ENCODE data around the gene RNF215. TPM values are rescaled to one million over a fixed set of nuclear protein-coding genes. Genes with fewer than 3 reads are reported as not detected.

Gene RNF215
- total RNA-seq, 8 experiments from 2014 or later: 9.5 to 22.9 (median 17.3) TPM

DNA sequence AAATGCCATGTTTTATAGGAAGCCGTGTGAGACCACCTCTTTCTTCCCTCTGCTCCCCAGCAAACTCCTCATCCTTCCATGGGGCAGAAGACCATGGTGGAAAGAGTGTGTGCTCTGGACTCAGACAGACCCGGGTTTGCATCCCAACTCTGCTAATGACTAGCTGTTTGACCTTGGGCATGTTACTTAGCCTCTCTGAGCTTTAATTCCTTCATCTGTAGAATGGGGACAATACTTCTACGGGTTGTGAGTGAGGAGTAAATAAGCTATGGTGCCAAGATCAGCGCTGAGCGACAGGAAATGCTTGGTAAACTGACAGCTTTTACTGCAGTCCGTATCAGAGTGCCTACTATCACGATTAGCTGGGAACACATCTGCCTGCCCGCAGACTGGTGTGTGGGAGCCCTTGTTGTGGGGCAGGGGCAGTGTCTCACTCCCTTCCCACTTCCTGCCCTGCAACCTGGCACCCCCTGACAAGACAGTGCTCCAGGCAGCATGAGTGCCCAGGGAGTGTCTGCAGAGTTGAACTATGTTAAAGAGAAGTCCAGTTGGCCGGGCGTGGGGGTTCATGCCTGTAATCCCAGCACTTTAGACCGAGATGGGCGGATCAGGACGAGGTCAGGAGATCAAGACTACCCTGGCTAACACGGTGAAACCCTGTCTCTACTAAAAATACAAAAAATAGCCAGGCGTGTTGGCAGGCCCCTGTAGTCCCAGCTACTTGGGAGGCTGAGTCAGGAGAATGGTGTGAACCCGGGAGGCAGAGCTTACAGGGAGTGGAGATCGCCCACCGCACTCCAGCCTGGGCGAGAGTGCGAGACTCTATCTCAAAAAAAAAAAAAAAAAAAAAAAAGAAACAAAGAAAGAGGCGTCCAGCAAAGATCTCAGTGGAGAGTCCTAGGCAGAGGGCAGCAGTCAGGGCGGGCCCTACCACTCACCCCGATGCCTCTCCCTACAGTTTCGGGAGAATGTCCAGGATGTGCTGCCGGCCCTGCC is 11.8 kb upstream of the RNF215 start:
- Histone ChIP-seq H3K4me1 (replicated peaks in 1 of 2) (peaks cover 7 to 8% of the 10 kb centered on the region in 2 donors), H3K27ac (no peak overlapping the region), H3K4me3 (no peak overlapping the region)
- peak in 2 of 8 experiments; percentile 11 to 12 for ATAC-seq (replicated peaks in 6 of 8)
- WGBS, 10 experiments: 3 to 81% (median 54%) methylated on average over 1 to 17 of the region's 25 CpGs; no CpG with 5 or more reads in 1 of the 10 experiments
- in situ Hi-C loops (cut with MboI; ENCODE audit: low pct_unique_long_range_greater_than_20kb in 2 of 9, low sequenced_read_pairs in 9 of 9, unreplicated experiment in 9 of 9): loop anchor here in 4 of 9 experiments (25.0 kb wide), 1 partner anchor 287 kb away; no protein-coding TSS in a partner anchor

- Histone ChIP-seq H3K4me3 (peak overlapping the region; percentile 39 to 64 (median 47)), H3K27ac (no peak overlapping the region), H3K4me1 (replicated peaks in 1 of 2) (peaks cover 9% of the 10 kb centered on the region in 2 donors)
- 0 to 100% (median 33%) methylated on average over 1 to 3 of the region's 11 CpGs; no CpG with 5 or more reads in 3 of the 10 experiments for WGBS, 10 experiments
- in situ Hi-C loops (cut with MboI; ENCODE audit: low pct_unique_long_range_greater_than_20kb in 2 of 9, low sequenced_read_pairs in 9 of 9, unreplicated experiment in 9 of 9): loop anchor here in 4 of 9 experiments (25.0 kb wide), 1 partner anchor 286 kb away; no protein-coding TSS in a partner anchor
- ATAC-seq (replicated peaks in 6 of 8): peak in 3 of 8 experiments; percentile 1 to 4 (median 3)
Measured at GRCh38 chr22:30397656-30398635, 10.7 kb upstream of the RNF215 start.

DNA sequence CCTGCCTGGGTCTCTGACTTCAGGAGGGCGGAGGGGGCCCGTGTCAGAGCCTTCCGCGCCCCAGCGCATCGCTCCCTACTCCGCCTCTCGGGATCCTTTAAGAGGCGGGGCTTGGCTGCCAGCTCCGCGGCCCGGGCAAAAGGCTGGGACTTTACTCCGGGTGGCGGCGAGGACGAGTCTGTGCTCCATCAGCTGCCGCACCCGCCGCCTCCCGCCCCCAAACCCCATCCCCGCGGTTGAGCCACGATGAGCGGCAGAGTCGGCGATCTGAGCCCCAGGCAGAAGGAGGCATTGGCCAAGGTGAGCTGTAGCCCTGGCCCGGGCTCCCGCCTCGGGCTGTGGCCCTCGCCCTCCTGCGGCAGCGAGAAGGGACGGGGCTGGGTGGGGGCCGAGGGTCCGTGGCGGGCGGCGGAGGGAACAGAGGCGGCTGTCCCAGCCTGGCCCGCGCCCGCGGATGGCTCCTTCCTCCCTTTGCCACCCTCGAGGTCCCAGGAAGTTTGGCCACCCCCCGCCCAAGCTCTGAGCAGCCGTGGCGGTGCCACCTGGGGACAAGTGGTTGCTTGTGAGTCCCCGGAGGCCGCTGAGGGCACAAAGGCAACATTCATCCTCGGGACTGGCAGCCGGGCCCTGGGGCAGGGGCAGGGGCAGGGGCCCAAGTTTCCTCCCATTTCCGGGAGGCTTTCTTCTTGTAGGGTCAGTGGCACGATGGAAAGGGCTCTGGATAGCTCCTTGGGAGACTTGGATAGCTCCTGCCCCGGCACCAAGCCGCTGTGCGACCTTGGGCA is 9.9 kb upstream of the RNF215 start, which contains the start of gene SEC14L2:
Gene SEC14L2 (plus strand): TSS at position 148 of the 785 bp plus-strand sequence. CDS start 99 bp downstream, at position 247.
- Histone ChIP-seq H3K4me3 (peak within 1 kb of the TSS; percentile 39 to 64 (median 47)), H3K27ac (no peak within 1 kb of the TSS), H3K4me1 (replicated peaks in 1 of 2) (peaks cover 11 to 14% of the 10 kb centered on the region in 2 donors)
- peak; percentile 70 to 87 (median 84) for ATAC-seq (replicated peaks in 6 of 8)
- in situ Hi-C loops (cut with MboI; ENCODE audit: low pct_unique_long_range_greater_than_20kb in 2 of 9, low sequenced_read_pairs in 9 of 9, unreplicated experiment in 9 of 9): loop anchor here in 4 of 9 experiments (25.0 kb wide), 1 partner anchor 285 kb away; no protein-coding TSS in a partner anchor
- 0 to 8% (median 0%) methylated on average over 1 to 8 of the region's 56 CpGs; no CpG with 5 or more reads in 7 of the 10 experiments for WGBS, 10 experiments

- ATAC-seq (replicated peaks in 6 of 8): no peak
- Histone ChIP-seq H3K4me3 (no peak overlapping the region), H3K27ac (no peak overlapping the region), H3K4me1 (replicated peaks in 1 of 2) (peaks cover 11 to 19% of the 10 kb centered on the region in 2 donors)
- in situ Hi-C loops (cut with MboI; ENCODE audit: low pct_unique_long_range_greater_than_20kb in 2 of 9, low sequenced_read_pairs in 9 of 9, unreplicated experiment in 9 of 9): loop anchor here in 4 of 9 experiments (25.0 kb wide), 1 partner anchor 282 kb away; no protein-coding TSS in a partner anchor
- WGBS, 10 experiments: 50 to 100% (median 83%) methylated on average over 1 to 3 of the region's 3 CpGs; no CpG with 5 or more reads in 3 of the 10 experiments
Measured at GRCh38 chr22:30393885-30394284, 6.7 kb upstream of the RNF215 start.

DNA sequence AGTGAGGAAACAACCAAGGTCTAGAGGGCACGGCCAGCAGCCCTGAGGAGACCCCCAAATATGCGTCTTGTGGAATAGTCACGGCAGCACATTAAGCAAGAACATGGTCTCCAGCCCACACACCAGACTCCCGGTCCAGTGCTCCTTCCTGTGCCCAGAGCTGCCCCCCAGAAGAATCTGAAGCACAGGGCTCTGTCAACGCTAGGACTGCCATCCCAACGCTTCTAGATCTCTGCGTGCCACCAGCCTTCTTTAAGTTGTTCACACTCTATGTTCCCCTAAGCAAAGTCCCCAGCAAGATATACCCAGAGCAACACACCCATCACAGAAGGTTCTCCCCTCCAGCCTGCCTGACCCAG is 6.1 kb upstream of the RNF215 start:
- 0 to 100% (median 80%) methylated on average over 1 to 4 of the region's 7 CpGs; no CpG with 5 or more reads in 3 of the 10 experiments for WGBS, 10 experiments
- no peak overlapping the region for H3K27ac ChIP-seq
- peaks cover 11 to 19% of the 10 kb centered on the region in 2 donors for H3K4me1 ChIP-seq (replicated peaks in 1 of 2)
- no peak overlapping the region for H3K4me3 ChIP-seq
- ATAC-seq (replicated peaks in 6 of 8): no peak
- in situ Hi-C loops (cut with MboI; ENCODE audit: low pct_unique_long_range_greater_than_20kb in 2 of 9, low sequenced_read_pairs in 9 of 9, unreplicated experiment in 9 of 9): loop anchor here in 4 of 9 experiments (25.0 kb wide), 1 partner anchor 281 kb away; no protein-coding TSS in a partner anchor

DNA sequence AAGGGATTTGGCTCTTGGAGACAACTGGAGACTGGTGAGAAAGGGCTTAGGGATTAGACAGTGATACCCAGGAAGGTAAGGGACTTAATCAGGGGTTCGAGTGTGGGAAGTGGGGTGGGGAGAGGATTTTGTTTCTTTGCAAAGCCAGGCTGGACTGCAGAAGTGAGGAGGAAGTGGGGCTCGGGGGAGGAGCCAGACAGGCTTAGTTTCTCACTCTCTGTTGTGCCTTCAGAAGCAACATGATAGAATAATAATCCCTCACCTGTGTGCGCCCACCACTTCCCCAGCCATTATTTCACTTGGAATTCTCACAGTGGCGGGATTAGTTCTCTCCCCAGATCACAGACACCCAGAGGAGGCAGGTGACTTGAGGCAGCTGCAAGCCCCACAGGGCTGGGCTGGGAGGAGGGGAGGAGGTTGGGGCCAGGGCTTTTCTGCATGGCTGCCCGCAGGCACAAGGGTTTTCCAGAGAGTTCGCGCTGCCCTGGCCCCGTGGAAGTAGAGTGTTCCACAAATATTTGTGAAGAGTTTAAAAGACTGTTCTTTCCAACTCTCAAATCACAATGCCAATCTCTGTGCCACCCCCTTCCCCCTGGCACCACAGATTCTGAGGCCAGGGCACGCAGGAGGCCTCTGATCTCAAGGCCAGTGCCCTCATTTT is 5.6 kb upstream of the RNF215 start:
- no peak overlapping the region for H3K4me3 ChIP-seq
- H3K27ac ChIP-seq: no peak overlapping the region
- peaks cover 9 to 14% of the 10 kb centered on the region in 2 donors for H3K4me1 ChIP-seq (replicated peaks in 1 of 2)
- 20 to 68% (median 40%) methylated on average over 1 to 3 of the region's 9 CpGs; no CpG with 5 or more reads in 7 of the 10 experiments for WGBS, 10 experiments
- in situ Hi-C loops (cut with MboI; ENCODE audit: low pct_unique_long_range_greater_than_20kb in 2 of 9, low sequenced_read_pairs in 9 of 9, unreplicated experiment in 9 of 9): loop anchor here in 4 of 9 experiments (25.0 kb wide), 1 partner anchor 280 kb away; no protein-coding TSS in a partner anchor
- ATAC-seq (replicated peaks in 6 of 8): peak in 2 of 8 experiments; percentile 32 to 38

DNA sequence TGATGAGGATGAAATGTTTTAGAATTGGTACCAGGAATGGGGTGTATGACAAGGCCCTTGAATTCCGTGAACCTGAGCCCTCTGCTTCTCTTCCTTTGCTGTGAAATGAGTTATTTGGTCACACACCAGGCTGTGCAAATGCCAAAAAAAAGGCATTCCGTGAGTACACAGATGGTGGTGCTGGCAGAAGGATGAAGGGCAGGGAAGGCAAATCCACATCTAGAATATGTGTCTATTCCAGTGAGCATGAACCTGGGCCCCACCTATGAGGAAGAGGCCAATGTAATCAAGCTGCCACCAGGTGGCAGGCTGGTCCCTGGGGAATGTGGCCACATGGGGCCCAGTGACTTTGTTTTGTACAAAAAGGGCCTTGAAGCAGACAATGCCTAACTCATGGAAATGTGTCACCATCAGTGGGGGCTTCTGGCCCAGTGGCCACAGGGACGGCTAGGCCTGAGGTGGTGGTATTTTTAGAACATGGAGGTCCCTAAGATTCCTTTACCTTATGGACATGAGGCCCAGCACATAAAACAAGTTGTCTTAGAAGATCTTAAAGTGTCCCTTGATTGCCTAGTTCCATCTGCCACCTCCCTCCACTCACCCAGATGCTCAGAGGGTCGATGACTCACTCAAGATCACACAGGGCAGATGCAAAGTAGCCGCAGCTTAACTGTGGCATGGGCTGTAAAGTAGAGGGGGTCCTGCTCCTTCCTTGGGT is 3.9 kb upstream of the RNF215 start:
- no peak overlapping the region for H3K27ac ChIP-seq
- in situ Hi-C loops (cut with MboI; ENCODE audit: low pct_unique_long_range_greater_than_20kb in 2 of 9, low sequenced_read_pairs in 9 of 9, unreplicated experiment in 9 of 9): loop anchor here in 4 of 9 experiments (25.0 kb wide), 1 partner anchor 279 kb away; no protein-coding TSS in a partner anchor
- H3K4me3 ChIP-seq: no peak overlapping the region
- H3K4me1 ChIP-seq (replicated peaks in 1 of 2): peaks cover 6 to 16% of the 10 kb centered on the region in 2 donors
- peak in 4 of 8 experiments; percentile 1 to 38 (median 10) for ATAC-seq (replicated peaks in 6 of 8)
- 33 to 100% (median 70%) methylated on average over 1 to 4 of the region's 5 CpGs; no CpG with 5 or more reads in 2 of the 10 experiments for WGBS, 10 experiments

GRCh38 chr22:30386608-30386959 is 627 bp downstream of the RNF215 start:
- peak in 6 of 8 experiments; percentile 3 to 15 (median 8) for ATAC-seq (replicated peaks in 6 of 8)
- Histone ChIP-seq H3K4me3 (peak overlapping the region; percentile 57 to 99 (median 85)), H3K27ac (peak overlapping the region; percentile 80), H3K4me1 (replicated peaks in 1 of 2) (peaks cover 3 to 12% of the 10 kb centered on the region in 2 donors)
- in situ Hi-C loops (cut with MboI; ENCODE audit: low pct_unique_long_range_greater_than_20kb in 2 of 9, low sequenced_read_pairs in 9 of 9, unreplicated experiment in 9 of 9): loop anchor here in 4 of 9 experiments (25.0 kb wide), 1 partner anchor 274 kb away; no protein-coding TSS in a partner anchor
- 0 to 20% (median 20%) methylated on average over 2 to 5 of the region's 10 CpGs; no CpG with 5 or more reads in 7 of the 10 experiments for WGBS, 10 experiments

- no peak overlapping the region for H3K27ac ChIP-seq
- peaks cover 3 to 7% of the 10 kb centered on the region in 2 donors for H3K4me1 ChIP-seq (replicated peaks in 1 of 2)
- H3K4me3 ChIP-seq: no peak overlapping the region
- WGBS, 10 experiments: 96 to 100% (median 98%) methylated on average over 1 to 5 of the region's 10 CpGs; no CpG with 5 or more reads in 6 of the 10 experiments
- no peak for ATAC-seq (replicated peaks in 6 of 8)
- in situ Hi-C loops (cut with MboI; ENCODE audit: low pct_unique_long_range_greater_than_20kb in 2 of 9, low sequenced_read_pairs in 9 of 9, unreplicated experiment in 9 of 9): loop anchor here in 4 of 9 experiments (25.0 kb wide), 1 partner anchor 274 kb away; no protein-coding TSS in a partner anchor
Measured at GRCh38 chr22:30385942-30386341, 1.3 kb downstream of the RNF215 start.

- ATAC-seq (replicated peaks in 6 of 8): no peak
- in situ Hi-C loops (cut with MboI; ENCODE audit: low pct_unique_long_range_greater_than_20kb in 2 of 9, low sequenced_read_pairs in 9 of 9, unreplicated experiment in 9 of 9): loop anchor here in 4 of 9 experiments (25.0 kb wide), 1 partner anchor 271 kb away; no protein-coding TSS in a partner anchor
- Histone ChIP-seq H3K4me3 (no peak overlapping the region), H3K27ac (no peak overlapping the region), H3K4me1 (replicated peaks in 1 of 2) (peaks cover 3 to 7% of the 10 kb centered on the region in 2 donors)
- 50 to 100% (median 100%) methylated on average over 1 to 2 of the region's 3 CpGs; no CpG with 5 or more reads in 5 of the 10 experiments for WGBS, 10 experiments
Measured at GRCh38 chr22:30383061-30383460, 4.2 kb downstream of the RNF215 start.
